Epidermal melanocyte (primary cell): ENCODE measurements around the gene PIGN.

Source experiments
- DNase-seq: peaks from one replicate; pipeline ENCODE4 v3.0.0; 2011; ENCODE audit warnings: low spot score; ENCODE audit not compliant: insufficient read length

Gene PIGN

DNA sequence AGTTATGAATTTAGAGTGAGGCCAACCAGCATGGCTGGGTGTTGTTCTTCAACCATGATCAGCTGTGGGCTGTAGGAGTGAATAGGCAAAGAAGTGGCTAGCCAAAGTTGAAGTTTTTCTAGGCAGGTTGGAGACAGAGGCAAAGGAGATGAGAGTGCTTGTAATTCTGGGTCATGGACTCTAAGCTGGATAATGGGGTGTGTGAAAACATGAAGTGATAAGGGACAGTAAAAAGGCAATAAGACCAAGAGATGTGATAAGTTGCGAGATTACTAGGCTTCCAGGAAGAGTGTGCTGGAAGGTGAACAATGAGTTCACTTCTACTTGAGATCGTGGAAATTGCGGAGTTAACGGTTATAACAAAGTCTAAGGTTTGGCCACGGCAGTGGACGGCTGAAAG is 175.4 kb downstream of the PIGN start:
- DNase-seq, result no peak

GRCh38 chr18:62009521-62009920 is 177.3 kb downstream of the PIGN start:
- DNase-seq, result no peak

- no peak for DNase-seq
Measured at GRCh38 chr18:62001396-62001795, 185.5 kb downstream of the PIGN start.

- peak; percentile 35 for DNase-seq
Measured at GRCh38 chr18:61998957-61999356, 187.9 kb downstream of the PIGN start.

DNA sequence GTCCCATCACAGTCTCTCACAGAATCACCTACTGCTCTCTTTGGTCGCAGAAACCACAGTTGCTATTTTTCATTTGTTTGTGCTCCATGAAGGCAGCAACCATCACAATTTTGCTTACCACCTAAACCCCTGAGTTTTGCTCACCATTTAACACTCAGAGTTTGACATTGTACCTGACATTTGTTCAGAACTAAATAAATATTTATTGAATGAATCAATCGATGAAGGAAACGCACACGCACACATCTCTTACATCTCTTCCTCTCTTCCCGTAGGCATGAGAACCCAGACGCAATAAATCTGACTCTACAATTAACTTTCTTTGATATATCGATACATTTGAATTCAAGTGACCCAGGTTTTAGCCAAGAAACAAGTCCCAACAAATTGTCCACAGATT is 188.5 kb downstream of the PIGN start:
- DNase-seq, result no peak

GRCh38 chr18:61995618-61996017 is 191.2 kb downstream of the PIGN start:
- DNase-seq, result no peak

- no peak for DNase-seq
Measured at GRCh38 chr18:61993831-61994230, 193.0 kb downstream of the PIGN start.

GRCh38 chr18:61992923-61993322 is 193.9 kb downstream of the PIGN start:
- no peak for DNase-seq

DNA sequence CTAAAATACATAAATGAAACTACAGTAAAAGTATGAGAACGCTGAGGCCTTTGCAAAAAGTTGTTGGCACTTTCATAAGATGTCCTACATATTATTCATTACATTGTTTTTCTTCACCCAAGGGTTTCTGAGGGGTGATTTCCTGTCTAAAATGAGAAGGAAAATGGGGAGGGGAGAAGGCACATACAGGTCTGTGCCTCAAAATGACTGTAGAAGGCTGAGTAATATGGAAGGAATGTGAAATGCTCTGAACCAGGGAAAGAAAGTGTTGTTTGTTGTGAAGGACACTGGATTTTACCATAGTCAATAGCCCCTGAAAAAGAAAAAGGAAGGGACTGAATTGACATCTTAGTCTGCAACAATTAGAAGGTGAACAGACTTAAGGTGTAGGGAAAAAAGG is 194.6 kb downstream of the PIGN start:
- no peak for DNase-seq

DNA sequence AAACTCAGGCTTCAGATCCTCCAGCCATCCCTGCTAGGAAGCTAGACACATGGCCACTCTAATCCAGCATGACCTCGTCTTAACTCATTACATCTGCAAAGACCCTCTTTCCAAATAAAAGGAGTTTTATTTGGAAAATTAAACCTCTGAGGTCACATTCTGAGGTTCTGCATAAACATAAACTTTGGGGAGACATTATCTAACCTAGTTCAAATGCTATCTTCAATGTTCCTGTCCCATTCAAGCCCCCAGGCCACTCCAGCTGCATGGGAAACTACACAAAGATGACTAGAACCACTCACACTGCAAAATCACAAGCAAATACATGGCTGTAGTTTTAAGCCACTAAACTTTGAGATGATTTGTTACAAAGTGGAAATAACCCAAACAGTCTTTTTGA is 195.0 kb downstream of the PIGN start:
- no peak for DNase-seq

DNA sequence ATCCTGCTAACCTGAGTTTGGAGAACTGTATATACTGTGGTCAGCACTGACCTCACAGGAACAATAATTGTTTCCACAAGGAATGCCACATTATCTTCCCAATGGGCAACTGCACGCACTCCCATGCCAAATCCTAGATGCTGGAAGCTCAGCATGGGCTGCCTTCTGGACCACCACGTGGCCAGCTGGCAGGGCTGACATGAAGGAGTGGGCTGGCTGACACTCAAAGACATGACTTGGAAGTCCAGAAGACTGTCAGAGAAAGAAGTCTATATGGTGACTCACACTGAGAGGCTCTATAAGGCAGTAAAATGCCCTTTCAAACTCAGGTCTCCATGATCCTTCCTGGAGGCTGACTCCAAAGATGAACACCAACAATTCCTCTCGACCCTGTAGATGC is 195.7 kb downstream of the PIGN start:
- no peak for DNase-seq
